ENCODE results near the gene TSC22D1. TPM values are rescaled to one million over a fixed set of nuclear protein-coding genes. Genes with fewer than 3 reads are reported as not detected.

The TSC22D1 gene
- polyA plus RNA-seq, 4 donors = 51.6 to 179 (median 86.9) TPM

GRCh38 chr13:44440046-44440608 is 136.0 kb downstream of the TSC22D1 start:
- DNase-seq (no peak), FAIRE-seq (no peak)
- Histone ChIP-seq H3K27ac (ENCODE audit: low read depth in 1 of 3, low read length in 2 of 3) (peak overlapping the region in 1 of 3 donors; percentile 67), H3K9me3 (ENCODE audit: control insufficient read depth in 2 of 2, insufficient read depth in 1 of 2, low read depth in 1 of 2, low read length in 1 of 2) (no peaks in the 10 kb centered on the region), H3K36me3 (ENCODE audit: control insufficient read depth in 3 of 3, insufficient read depth in 2 of 3, low read depth in 1 of 3, low read length in 3 of 3) (peaks cover 0 to 5% (median 0%) of the 10 kb centered on the region in 3 donors), H3K4me3 (ENCODE audit: low read depth in 1 of 3, low read length in 3 of 3) (no peak overlapping the region), H3K27me3 (ENCODE audit: control insufficient read depth in 3 of 3, insufficient read depth in 3 of 3, low read length in 3 of 3) (no peaks in the 10 kb centered on the region), H3K4me1 (ENCODE audit: control insufficient read depth in 3 of 3, insufficient read depth in 2 of 3, low read depth in 1 of 3, low read length in 2 of 3) (peaks cover 0 to 20% (median 0%) of the 10 kb centered on the region in 3 donors)
- WGBS, 3 donors = 60 to 73% (median 71%) methylated on average over 10 of the region's 10 CpGs

- Histone ChIP-seq H3K36me3 (ENCODE audit: control insufficient read depth in 3 of 3, insufficient read depth in 2 of 3, low read depth in 1 of 3, low read length in 3 of 3) (peaks cover 0 to 7% (median 0%) of the 10 kb centered on the region in 3 donors), H3K4me3 (ENCODE audit: low read depth in 1 of 3, low read length in 3 of 3) (no peak overlapping the region), H3K9me3 (ENCODE audit: control insufficient read depth in 2 of 2, insufficient read depth in 1 of 2, low read depth in 1 of 2, low read length in 1 of 2) (no peaks in the 10 kb centered on the region), H3K4me1 (ENCODE audit: control insufficient read depth in 3 of 3, insufficient read depth in 2 of 3, low read depth in 1 of 3, low read length in 2 of 3) (peaks cover 0 to 20% (median 0%) of the 10 kb centered on the region in 3 donors), H3K27me3 (ENCODE audit: control insufficient read depth in 3 of 3, insufficient read depth in 3 of 3, low read length in 3 of 3) (no peaks in the 10 kb centered on the region), H3K27ac (ENCODE audit: low read depth in 1 of 3, low read length in 2 of 3) (peak overlapping the region in 1 of 3 donors; percentile 67)
- DNase-seq (peak in 1 of 2 donors; percentile 56), FAIRE-seq (no peak)
- WGBS, 3 donors = 61 to 74% (median 62%) methylated on average over 4 of the region's 4 CpGs
Measured at GRCh38 chr13:44439452-44440024, 136.6 kb downstream of the TSC22D1 start.

GRCh38 chr13:44438234-44438579 is 137.9 kb downstream of the TSC22D1 start:
- 5 to 16% (median 11%) methylated on average over 3 of the region's 3 CpGs for WGBS, 3 donors
- Histone ChIP-seq H3K27me3 (ENCODE audit: control insufficient read depth in 3 of 3, insufficient read depth in 3 of 3, low read length in 3 of 3) (no peaks in the 10 kb centered on the region), H3K27ac (ENCODE audit: low read depth in 1 of 3, low read length in 2 of 3) (no peak overlapping the region)

GRCh38 chr13:44437356-44438233 is 138.5 kb downstream of the TSC22D1 start:
- Histone ChIP-seq H3K9me3 (ENCODE audit: control insufficient read depth in 2 of 2, insufficient read depth in 1 of 2, low read depth in 1 of 2, low read length in 1 of 2) (no peaks in the 10 kb centered on the region), H3K27ac (ENCODE audit: low read depth in 1 of 3, low read length in 2 of 3) (peak overlapping the region in 2 of 3 donors; percentile 13 to 84), H3K4me1 (ENCODE audit: control insufficient read depth in 3 of 3, insufficient read depth in 2 of 3, low read depth in 1 of 3, low read length in 2 of 3) (peaks cover 0 to 28% (median 1%) of the 10 kb centered on the region in 3 donors), H3K27me3 (ENCODE audit: control insufficient read depth in 3 of 3, insufficient read depth in 3 of 3, low read length in 3 of 3) (no peaks in the 10 kb centered on the region), H3K4me3 (ENCODE audit: low read depth in 1 of 3, low read length in 3 of 3) (peak overlapping the region; percentile 70 to 81 (median 75)), H3K36me3 (ENCODE audit: control insufficient read depth in 3 of 3, insufficient read depth in 2 of 3, low read depth in 1 of 3, low read length in 3 of 3) (peaks cover 0 to 15% (median 0%) of the 10 kb centered on the region in 3 donors)
- DNase-seq = peak; percentile 56 to 62
- WGBS, 3 donors = 1 to 7% (median 5%) methylated on average over 5 of the region's 5 CpGs
- FAIRE-seq = peak; percentile 96

More at GRCh38 chr13:44438234-44438579, 137.9 kb downstream of the TSC22D1 start:
- no peak for DNase-seq
- H3K4me3 ChIP-seq (ENCODE audit: low read depth in 1 of 3, low read length in 3 of 3) = no peak overlapping the region
- no peaks in the 10 kb centered on the region for H3K9me3 ChIP-seq (ENCODE audit: control insufficient read depth in 2 of 2, insufficient read depth in 1 of 2, low read depth in 1 of 2, low read length in 1 of 2)
- FAIRE-seq = no peak
- peaks cover 0 to 22% (median 0%) of the 10 kb centered on the region in 3 donors for H3K4me1 ChIP-seq (ENCODE audit: control insufficient read depth in 3 of 3, insufficient read depth in 2 of 3, low read depth in 1 of 3, low read length in 2 of 3)
- H3K36me3 ChIP-seq (ENCODE audit: control insufficient read depth in 3 of 3, insufficient read depth in 2 of 3, low read depth in 1 of 3, low read length in 3 of 3) = peaks cover 0 to 13% (median 0%) of the 10 kb centered on the region in 3 donors

DNA sequence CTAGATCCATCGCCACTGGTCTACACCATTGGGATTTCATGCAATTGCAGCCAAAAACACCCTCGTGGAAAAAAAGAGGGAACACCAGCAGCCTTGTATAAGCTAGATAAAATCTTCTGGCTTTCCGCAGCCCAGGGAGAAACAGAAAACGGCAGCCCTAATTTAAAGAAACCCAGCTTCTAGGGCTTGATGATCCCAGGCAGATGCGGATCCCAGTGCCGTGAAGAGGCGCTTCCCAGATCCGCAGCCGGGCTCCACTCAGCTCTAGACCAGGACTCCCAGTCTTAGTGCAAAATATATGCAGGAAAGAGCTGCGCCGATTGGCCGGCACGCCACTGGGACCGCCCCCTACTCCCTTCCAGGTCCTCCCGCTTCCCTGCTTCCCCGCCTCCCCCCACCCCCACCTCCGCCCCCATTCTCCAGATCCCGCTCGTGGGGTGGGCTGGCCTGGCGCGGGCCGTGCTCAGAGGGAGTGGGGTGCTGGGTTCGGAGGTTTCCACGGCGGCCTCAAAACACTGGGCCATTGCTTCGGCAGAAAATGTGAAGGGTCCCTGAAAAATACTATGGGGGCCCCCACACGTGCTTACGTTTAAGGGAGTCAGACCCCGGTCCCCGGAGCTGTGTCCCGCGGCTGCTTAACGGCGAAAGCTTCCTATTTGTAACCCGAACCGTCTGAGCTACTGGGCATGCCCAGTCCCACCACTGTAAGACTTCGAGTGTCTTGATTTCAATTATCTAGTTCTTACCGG is 139.4 kb downstream of the TSC22D1 start:
- H3K9me3 ChIP-seq (ENCODE audit: control insufficient read depth in 2 of 2, insufficient read depth in 1 of 2, low read depth in 1 of 2, low read length in 1 of 2) = no peaks in the 10 kb centered on the region
- H3K4me1 ChIP-seq (ENCODE audit: control insufficient read depth in 3 of 3, insufficient read depth in 2 of 3, low read depth in 1 of 3, low read length in 2 of 3) = peaks cover 0 to 28% (median 1%) of the 10 kb centered on the region in 3 donors
- peaks cover 0 to 14% (median 0%) of the 10 kb centered on the region in 3 donors for H3K36me3 ChIP-seq (ENCODE audit: control insufficient read depth in 3 of 3, insufficient read depth in 2 of 3, low read depth in 1 of 3, low read length in 3 of 3)
- FAIRE-seq (no peak), DNase-seq (peak; percentile 94 to 95)
- peak overlapping the region; percentile 70 to 81 (median 75) for H3K4me3 ChIP-seq (ENCODE audit: low read depth in 1 of 3, low read length in 3 of 3)
- H3K27ac ChIP-seq (ENCODE audit: low read depth in 1 of 3, low read length in 2 of 3) = peak overlapping the region; percentile 93 to 98 (median 97)
- 0 to 1% (median 0%) methylated on average over 34 to 38 of the region's 38 CpGs for WGBS, 3 donors
- no peaks in the 10 kb centered on the region for H3K27me3 ChIP-seq (ENCODE audit: control insufficient read depth in 3 of 3, insufficient read depth in 3 of 3, low read length in 3 of 3)

- DNase-seq (no peak), FAIRE-seq (peak; percentile 23)
- peaks cover 0 to 14% (median 0%) of the 10 kb centered on the region in 3 donors for H3K36me3 ChIP-seq (ENCODE audit: control insufficient read depth in 3 of 3, insufficient read depth in 2 of 3, low read depth in 1 of 3, low read length in 3 of 3)
- WGBS, 3 donors = 2 to 4% (median 3%) methylated on average over 9 of the region's 9 CpGs
- H3K4me1 ChIP-seq (ENCODE audit: control insufficient read depth in 3 of 3, insufficient read depth in 2 of 3, low read depth in 1 of 3, low read length in 2 of 3) = peaks cover 0 to 32% (median 1%) of the 10 kb centered on the region in 3 donors
- H3K9me3 ChIP-seq (ENCODE audit: control insufficient read depth in 2 of 2, insufficient read depth in 1 of 2, low read depth in 1 of 2, low read length in 1 of 2) = no peaks in the 10 kb centered on the region
- no peaks in the 10 kb centered on the region for H3K27me3 ChIP-seq (ENCODE audit: control insufficient read depth in 3 of 3, insufficient read depth in 3 of 3, low read length in 3 of 3)
- peak overlapping the region; percentile 93 to 98 (median 97) for H3K27ac ChIP-seq (ENCODE audit: low read depth in 1 of 3, low read length in 2 of 3)
- peak overlapping the region; percentile 49 to 81 (median 70) for H3K4me3 ChIP-seq (ENCODE audit: low read depth in 1 of 3, low read length in 3 of 3)
Measured at GRCh38 chr13:44435919-44436510, 140.1 kb downstream of the TSC22D1 start.

DNA sequence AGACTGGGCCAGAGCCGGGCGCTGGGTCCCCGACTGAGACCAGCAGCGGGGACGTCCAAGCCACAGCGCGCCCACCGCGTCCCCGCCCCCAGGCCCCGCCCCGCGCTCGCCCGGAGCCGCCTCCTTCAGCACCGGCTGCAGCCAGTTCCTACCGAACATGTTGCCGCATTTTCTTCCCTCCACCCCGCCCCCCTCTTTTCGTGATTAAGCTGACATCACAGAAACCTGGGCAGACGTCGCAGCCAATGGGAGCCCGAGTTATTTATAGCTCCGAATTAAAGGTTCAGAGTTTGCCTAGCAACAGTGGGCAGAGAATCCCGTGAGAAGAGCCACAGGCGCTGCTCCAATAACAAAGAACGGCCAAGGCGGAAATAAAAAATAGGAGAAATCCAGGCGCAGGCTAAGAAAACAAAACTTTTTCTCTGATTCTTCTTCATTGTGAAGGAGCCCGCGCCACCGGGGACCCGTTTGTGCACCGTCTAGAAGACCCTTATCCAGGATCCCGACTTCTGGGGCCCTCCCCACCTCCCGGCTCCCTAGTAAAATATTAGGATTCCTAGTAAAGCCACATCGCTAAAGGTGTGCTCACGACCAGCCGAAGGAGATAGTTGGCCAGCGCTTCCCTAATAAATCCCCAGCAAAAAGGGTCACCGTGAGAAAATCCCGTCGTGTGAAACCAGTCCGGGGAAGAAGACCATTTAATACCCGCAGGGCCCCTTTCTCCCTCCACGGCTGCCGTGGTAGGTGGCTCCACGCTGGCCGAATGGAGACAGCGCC is 140.8 kb downstream of the TSC22D1 start:
- Histone ChIP-seq H3K4me1 (ENCODE audit: control insufficient read depth in 3 of 3, insufficient read depth in 2 of 3, low read depth in 1 of 3, low read length in 2 of 3) (peaks cover 0 to 34% (median 1%) of the 10 kb centered on the region in 3 donors), H3K27me3 (ENCODE audit: control insufficient read depth in 3 of 3, insufficient read depth in 3 of 3, low read length in 3 of 3) (no peaks in the 10 kb centered on the region), H3K4me3 (ENCODE audit: low read depth in 1 of 3, low read length in 3 of 3) (peak overlapping the region; percentile 49 to 81 (median 70)), H3K9me3 (ENCODE audit: control insufficient read depth in 2 of 2, insufficient read depth in 1 of 2, low read depth in 1 of 2, low read length in 1 of 2) (no peaks in the 10 kb centered on the region), H3K36me3 (ENCODE audit: control insufficient read depth in 3 of 3, insufficient read depth in 2 of 3, low read depth in 1 of 3, low read length in 3 of 3) (peaks cover 0 to 14% (median 0%) of the 10 kb centered on the region in 3 donors), H3K27ac (ENCODE audit: low read depth in 1 of 3, low read length in 2 of 3) (peak overlapping the region; percentile 93 to 98 (median 97))
- peak; percentile 99 for DNase-seq
- WGBS, 3 donors = 1% methylated on average over 50 to 51 of the region's 51 CpGs
- FAIRE-seq = no peak

Measured in small intestine (tissue), 7 donors.